NCI-H748 (cell line): Measurements from ENCODE around the gene CDKL5.

Experiments
- DNase-seq: peaks from one replicate; lab custom pipeline; 2025; ENCODE audit not compliant: unreplicated experiment; lab: John Stamatoyannopoulos, UW

The CDKL5 gene

GRCh38 chrX:18455384-18455783 lies 30.0 kb downstream of the CDKL5 start:
- no peak for DNase-seq

GRCh38 chrX:18457000-18457399 lies 31.6 kb downstream of the CDKL5 start:
- DNase-seq: no peak

- DNase-seq: no peak
These were observed 36.0 kb downstream of the CDKL5 start for GRCh38 chrX:18461431-18461830.

DNA sequence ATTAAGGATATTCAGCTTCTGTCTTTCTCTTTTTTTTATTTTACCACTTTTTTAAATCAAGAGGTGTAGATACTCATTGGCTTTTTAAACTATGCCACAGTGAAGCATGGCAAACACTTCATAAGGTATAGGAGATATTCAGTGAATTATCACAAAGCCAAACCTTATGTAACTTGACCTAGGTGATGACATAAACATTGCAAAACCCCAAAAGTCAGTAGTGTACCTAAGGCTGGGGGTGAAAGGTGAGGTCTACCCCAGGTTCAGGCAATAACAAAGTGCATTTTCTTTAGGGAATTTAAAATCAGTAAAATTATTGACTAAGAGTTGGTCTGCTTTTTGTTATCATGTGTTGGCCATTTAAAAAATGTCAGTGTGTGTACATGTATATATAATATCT lies 39.1 kb downstream of the CDKL5 start:
- DNase-seq: no peak

DNA sequence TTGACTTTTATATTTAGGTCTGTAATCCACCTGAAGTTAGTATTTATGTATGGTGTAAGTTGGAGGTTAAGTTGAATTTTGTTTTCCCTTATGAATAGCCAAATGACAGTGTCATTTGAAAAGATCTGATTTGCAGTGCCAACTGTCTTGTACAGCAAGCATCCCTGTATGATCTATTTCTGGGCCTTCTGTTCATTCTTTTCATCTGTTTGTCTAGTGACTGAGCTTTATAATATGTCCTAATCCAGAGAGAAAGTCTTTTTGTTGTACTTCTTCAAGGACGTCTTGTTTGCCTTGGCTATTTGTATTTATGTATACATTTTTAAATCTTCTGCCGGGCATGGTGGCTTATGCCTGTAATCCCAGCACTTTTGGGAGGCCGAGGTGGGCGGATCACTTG lies 39.6 kb downstream of the CDKL5 start:
- DNase-seq: no peak

- no peak for DNase-seq
These were observed 43.2 kb downstream of the CDKL5 start for GRCh38 chrX:18468599-18468998.

- no peak for DNase-seq
These were observed 45.9 kb downstream of the CDKL5 start for GRCh38 chrX:18471296-18471695.

DNA sequence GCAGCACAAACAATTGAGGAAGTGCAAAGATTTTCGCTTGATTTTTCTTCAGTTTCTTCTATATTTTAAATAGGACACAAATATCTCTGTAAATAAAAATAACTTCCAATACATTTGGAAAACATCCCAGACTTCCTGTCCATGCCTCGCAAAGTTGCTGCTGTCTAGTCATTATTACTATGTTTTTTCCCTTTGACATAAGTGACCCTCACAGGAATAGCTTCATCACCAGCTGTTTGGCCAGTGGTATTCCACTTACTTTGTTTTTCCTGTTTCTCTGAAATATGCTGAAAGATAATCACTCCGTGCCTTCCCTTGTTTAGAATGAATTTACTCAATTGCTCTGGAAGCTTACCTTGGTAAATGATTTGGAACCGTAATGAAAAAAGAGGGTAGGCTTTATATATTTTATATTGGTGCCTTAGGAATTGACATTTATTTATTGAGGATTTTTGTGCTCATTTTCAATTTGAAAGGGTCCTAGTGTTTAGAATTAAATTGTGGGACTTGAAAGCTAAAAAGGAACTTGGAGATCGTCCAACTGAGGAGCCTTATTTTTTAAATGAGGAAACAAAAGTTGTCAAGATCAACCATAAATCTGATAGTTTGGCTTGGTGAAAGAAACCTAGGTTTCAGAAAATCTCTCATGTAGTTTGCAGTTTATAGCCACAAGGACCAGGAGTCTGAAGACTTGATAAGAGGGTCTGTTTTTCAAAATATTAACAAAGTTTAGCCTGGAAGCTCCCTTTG lies 65.6 kb downstream of the CDKL5 start:
- DNase-seq: no peak

GRCh38 chrX:18491587-18492340 lies 66.4 kb downstream of the CDKL5 start:
- DNase-seq: no peak

- no peak for DNase-seq
These were observed 109.5 kb downstream of the CDKL5 start for GRCh38 chrX:18534949-18535348.

GRCh38 chrX:18537068-18537467 lies 111.7 kb downstream of the CDKL5 start:
- no peak for DNase-seq

DNA sequence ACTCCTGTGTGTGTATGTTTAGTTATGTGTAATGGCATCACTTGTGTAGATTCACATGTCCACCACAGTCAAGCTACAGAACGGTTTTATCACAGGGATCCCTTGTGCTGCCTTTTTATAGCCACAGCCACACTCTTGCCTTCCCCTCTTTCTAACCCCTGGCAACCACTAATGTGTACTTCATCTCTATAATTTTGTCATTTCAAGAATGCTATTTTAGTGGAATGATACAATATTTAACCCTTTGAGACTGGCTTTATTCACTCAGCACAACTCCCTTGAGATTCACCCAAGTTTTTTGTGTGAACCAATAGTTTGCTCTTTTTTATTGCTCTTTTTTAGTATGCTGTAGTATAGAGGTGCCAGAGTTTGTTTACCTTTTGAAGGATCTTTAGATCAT lies 112.1 kb downstream of the CDKL5 start:
- DNase-seq: no peak

GRCh38 chrX:18542131-18542530 lies 116.7 kb downstream of the CDKL5 start:
- DNase-seq: no peak

DNA sequence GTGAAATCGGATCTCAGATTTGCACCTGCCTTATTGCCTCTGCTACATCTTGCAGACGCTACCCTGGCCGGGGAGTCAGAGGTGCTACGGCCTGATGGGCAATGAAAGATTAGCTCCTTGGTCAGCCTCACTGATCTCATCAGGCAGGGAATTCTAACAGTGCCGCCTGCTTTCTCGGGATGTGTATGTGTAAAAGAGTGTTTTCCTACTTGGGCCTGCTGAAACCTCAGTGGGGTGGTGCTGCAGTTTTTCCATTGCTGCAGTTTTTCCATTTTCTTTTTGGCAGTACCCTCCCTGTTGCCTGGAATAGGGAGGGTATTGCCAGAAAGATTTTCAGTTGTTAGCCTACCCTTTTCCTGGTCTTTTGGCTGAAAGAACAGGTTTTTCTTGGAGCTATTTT lies 117.5 kb downstream of the CDKL5 start:
- no peak for DNase-seq

DNA sequence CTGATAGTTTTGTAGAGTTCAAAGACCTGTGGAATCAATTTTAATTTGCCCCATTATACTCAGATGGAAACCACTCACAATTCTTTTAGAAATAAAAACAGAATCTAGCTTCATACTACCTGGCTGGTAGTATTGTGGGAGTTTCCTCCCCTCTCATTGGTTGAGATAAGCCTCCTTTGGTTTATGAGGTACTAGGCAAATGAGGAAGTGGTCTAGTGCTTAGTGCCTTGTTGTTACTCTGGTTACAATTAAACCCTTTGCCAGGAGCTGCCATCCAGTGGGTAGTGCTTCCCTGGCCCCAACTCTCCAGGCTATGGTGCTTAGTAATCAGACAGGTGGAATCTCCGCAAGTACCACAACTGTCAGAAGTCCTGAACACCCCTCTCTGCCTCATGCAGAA lies 118.3 kb downstream of the CDKL5 start:
- no peak for DNase-seq

DNA sequence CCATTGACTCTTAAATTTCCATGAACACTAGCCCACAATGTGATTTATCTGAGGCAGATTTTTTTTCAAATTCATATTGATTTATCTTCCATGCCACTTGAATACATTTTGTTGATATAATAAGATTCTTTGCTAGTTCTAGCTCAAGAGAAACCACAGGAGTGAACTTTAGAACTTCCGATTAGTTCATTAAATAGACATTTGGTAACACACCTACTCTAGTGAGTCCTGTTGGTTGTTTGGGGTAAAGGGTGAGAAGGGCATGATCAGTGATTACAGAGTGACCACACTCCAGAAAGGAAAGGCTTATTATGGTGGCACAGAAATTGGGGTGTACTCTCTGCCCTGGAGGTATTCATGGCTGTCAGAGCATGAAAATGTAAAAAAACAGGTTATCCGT lies 120.4 kb downstream of the CDKL5 start:
- no peak for DNase-seq

- no peak for DNase-seq
These were observed 123.6 kb downstream of the CDKL5 start for GRCh38 chrX:18548996-18549395.

DNA sequence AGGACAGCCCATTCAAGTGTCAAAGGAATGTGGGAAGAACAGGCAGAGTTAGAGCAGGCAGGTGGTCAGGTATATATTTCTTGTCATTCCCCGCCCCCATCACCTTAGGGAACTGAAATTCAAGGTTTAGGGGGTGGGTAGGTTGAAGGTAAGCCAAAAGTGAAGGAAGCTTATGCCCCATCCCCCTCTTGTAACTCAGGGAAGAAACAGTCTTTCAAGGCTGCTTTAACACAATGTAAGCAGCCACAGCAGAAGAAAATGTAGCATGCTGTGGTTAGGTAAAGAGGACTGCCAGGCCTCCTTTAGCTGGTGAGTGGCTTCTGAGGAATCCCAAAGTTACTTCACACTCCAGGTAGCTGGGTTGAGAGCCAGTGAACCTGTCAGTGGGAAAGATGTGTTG lies 124.2 kb downstream of the CDKL5 start:
- DNase-seq: no peak

- no peak for DNase-seq
These were observed 132.5 kb downstream of the CDKL5 start for GRCh38 chrX:18557879-18558278.

- DNase-seq: no peak
These were observed 133.4 kb downstream of the CDKL5 start for GRCh38 chrX:18558799-18559198.

- DNase-seq: no peak
These were observed 135.6 kb downstream of the CDKL5 start for GRCh38 chrX:18561020-18561419.

DNA sequence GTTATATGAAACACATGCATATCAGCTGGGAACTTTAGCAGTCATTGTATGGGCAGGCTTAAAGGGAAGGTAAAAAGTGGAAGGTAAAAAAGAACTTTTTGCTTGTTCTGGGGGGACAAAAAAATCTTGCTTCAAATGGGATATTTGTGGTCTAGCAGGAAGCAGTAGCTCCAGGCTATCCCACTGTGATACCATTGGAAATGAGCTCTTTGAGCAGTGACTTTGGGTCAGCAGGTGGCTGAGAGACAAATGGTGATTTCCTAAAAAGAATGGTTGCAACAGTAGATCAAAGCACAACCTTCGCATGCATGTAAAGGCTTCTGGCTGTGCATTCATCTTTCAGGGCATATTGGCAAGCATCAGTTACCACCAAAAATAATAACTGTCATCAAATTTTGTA lies 140.3 kb downstream of the CDKL5 start:
- DNase-seq: no peak

GRCh38 chrX:18566748-18567147 lies 141.3 kb downstream of the CDKL5 start:
- no peak for DNase-seq
